CD14-positive monocyte (primary cell): ENCODE measurements around the gene GPR173. TPM values are rescaled to one million over a fixed set of nuclear protein-coding genes. Genes with fewer than 3 reads are reported as not detected.

Experiments
- DNase-seq, 3 donors: peaks; one replicate each; pipeline ENCODE4 v3.0.0-alpha.2; 2011 to 2022
- H2AFZ ChIP-seq: 2 replicates; pipeline ENCODE4 v1.6.0; 2012; ENCODE audit warnings: mild to moderate bottlenecking, low read depth, low read length, inconsistent platforms; ENCODE audit not compliant: insufficient read depth, poor library complexity, severe bottlenecking
- H3K27ac ChIP-seq, 2 donors: 1 replicate in 1 of 2; 2 replicates in 1 of 2; pipeline ENCODE4 v1.5.1; 2012 to 2013; ENCODE audit warnings: low read length in 2 of 2, control low read depth in 1 of 2, inconsistent platforms in 1 of 2, low read depth in 1 of 2, mild to moderate bottlenecking in 1 of 2
- H3K27me3 ChIP-seq, 2 donors: one replicate each; pipeline versions ENCODE4 v1.6.0 to v1.6.1; 2011 to 2013; ENCODE audit warnings: low read length in 2 of 2; ENCODE audit not compliant: control insufficient read depth in 2 of 2, insufficient read depth in 2 of 2
- H3K36me3 ChIP-seq, 2 donors: replicated peaks in 1 of 2; 1 replicate in 1 of 2; 2 replicates in 1 of 2; pipeline versions ENCODE4 v1.5.1 to v1.6.1; 2012 to 2013; ENCODE audit warnings: low read length in 2 of 2, control low read depth in 1 of 2, inconsistent platforms in 1 of 2, mild to moderate bottlenecking in 1 of 2; ENCODE audit not compliant: insufficient read depth in 2 of 2, control insufficient read depth in 1 of 2
- H3K4me1 ChIP-seq, 2 donors: 1 replicate in 1 of 2; 2 replicates in 1 of 2; pipeline versions ENCODE4 v1.5.1 to v1.6.1; 2012 to 2013; ENCODE audit warnings: low read length in 2 of 2, control low read depth in 1 of 2, inconsistent platforms in 1 of 2, mild to moderate bottlenecking in 1 of 2, moderate library complexity in 1 of 2; ENCODE audit not compliant: insufficient read depth in 2 of 2, control insufficient read depth in 1 of 2
- H3K4me2 ChIP-seq: replicated peaks from 2 replicates; pipeline ENCODE3; 2012; ENCODE audit warnings: low read length, moderate library complexity, mild to moderate bottlenecking; ENCODE audit not compliant: poor library complexity, severe bottlenecking; ENCODE audit errors: extremely low read depth
- H3K4me3 ChIP-seq, 3 experiments: fragments of 200-600 bp in 1 of 3; sonication (generic) in 1 of 3; replicated peaks in 1 of 3; 1 replicate in 2 of 3; 2 replicates in 1 of 3; pipeline ENCODE4 v1.5.1; 2011 to 2013; ENCODE audit warnings: low read length in 3 of 3, mild to moderate bottlenecking in 3 of 3, control low read depth in 2 of 3, low read depth in 2 of 3, inconsistent platforms in 1 of 3, moderate library complexity in 1 of 3
- H3K79me2 ChIP-seq: 2 replicates; pipeline ENCODE4 v1.6.0; 2012; ENCODE audit warnings: mild to moderate bottlenecking, control low read depth, inconsistent platforms, low read length, moderate library complexity; ENCODE audit not compliant: insufficient read depth
- H3K9ac ChIP-seq: 2 replicates; pipeline ENCODE4 v1.6.0; 2017; ENCODE audit warnings: low read length, mild to moderate bottlenecking; ENCODE audit not compliant: insufficient read depth, poor library complexity, severe bottlenecking
- H3K9me3 ChIP-seq, 2 donors: replicated peaks in 1 of 2; 1 replicate in 1 of 2; 2 replicates in 1 of 2; pipeline versions ENCODE4 v1.5.1 to v1.6.1; 2012 to 2013; ENCODE audit warnings: low read length in 2 of 2, control low read depth in 1 of 2; ENCODE audit not compliant: control insufficient read depth in 1 of 2, insufficient read depth in 1 of 2
- H4K20me1 ChIP-seq: 2 replicates; pipeline ENCODE4 v1.6.0; 2012; ENCODE audit warnings: mild to moderate bottlenecking, low read length, control low read depth, moderate library complexity; ENCODE audit not compliant: insufficient read depth
- H3K27ac Mint-ChIP-seq, 7 donors: one replicate each; pipeline ENCODE4 v1.8.0; 2020; ENCODE audit warnings: mild to moderate bottlenecking in 7 of 7, mixed read lengths in 7 of 7, moderate library complexity in 6 of 7, inconsistent platforms in 2 of 7
- H3K27me3 Mint-ChIP-seq, 3 donors: one replicate each; pipeline ENCODE4 v1.8.0; 2021 to 2022; ENCODE audit warnings: low read depth in 3 of 3, mild to moderate bottlenecking in 3 of 3, mixed read lengths in 3 of 3, moderate library complexity in 3 of 3, inconsistent platforms in 1 of 3
- H3K36me3 Mint-ChIP-seq, 2 donors: one replicate each; pipeline ENCODE4 v1.8.0; 2020; ENCODE audit warnings: mixed read lengths in 2 of 2, inconsistent platforms in 1 of 2, mild to moderate bottlenecking in 1 of 2
- H3K4me1 Mint-ChIP-seq: one replicate; pipeline ENCODE4 v1.8.0; 2020; ENCODE audit warnings: mild to moderate bottlenecking, mixed read lengths
- H3K4me3 Mint-ChIP-seq, 2 donors: one replicate each; pipeline ENCODE4 v1.8.0; 2020; ENCODE audit warnings: mild to moderate bottlenecking in 2 of 2, mixed read lengths in 2 of 2, moderate library complexity in 1 of 2
- H3K9me3 Mint-ChIP-seq, 7 donors: one replicate each; pipeline ENCODE4 v1.8.0; 2020 to 2022; ENCODE audit warnings: mixed read lengths in 7 of 7, mild to moderate bottlenecking in 6 of 7, moderate library complexity in 6 of 7, inconsistent platforms in 2 of 7
- CTCF ChIP-seq: fragments of 200-600 bp; IDR thresholded peaks from one replicate; pipeline ENCODE4 v1.8.0; 2022; ENCODE audit warnings: antibody characterized with exemption, mild to moderate bottlenecking
- whole genome bisulfite sequencing: methylation state at CpG from one replicate; pipeline ENCODE4 v1.1.5; 2013; ENCODE audit warnings: missing lambda C conversion rate; ENCODE audit not compliant: insufficient coverage; 5-methylcytosine and 5-hydroxymethylcytosine counted together
- intact Hi-C, 2 donors: fragments of 100-400 bp; cut with micrococcal nuclease; formaldehyde crosslinking; loops; one replicate each; pipeline versions ENCODE4 v1.15.0 to v1.15.1; 2023
- polyA plus RNA-seq, 3 donors: library from polyadenylated mRNA; depleted of rRNA in 1 of 3; unstranded in 2 of 3; stranded (reverse) in 1 of 3; fragments of 300-500 nt in 2 of 3; fragments of >200 nt in 1 of 3; fragmentation: Illumina TruSeq in 2 of 3; gene quantifications; 1 replicate in 2 of 3; 2 replicates in 1 of 3; pipeline ENCODE4 v1.2.3, GENCODE V29; 2012 to 2021

The GPR173 gene
- polyA plus RNA-seq, 3 donors: 0.43 TPM; not detected in 2

- no peaks in the 10 kb centered on the region for H3K79me2 ChIP-seq
- Mint-ChIP-seq H3K27ac (no peak overlapping the region), H3K27me3 (peaks cover 0 to 32% (median 0%) of the 10 kb centered on the region in 3 donors), H3K4me1 (no peaks in the 10 kb centered on the region), H3K4me3 (no peak overlapping the region), H3K9me3 (peaks cover 0 to 6% (median 2%) of the 10 kb centered on the region in 7 donors), H3K36me3 (peaks cover 6 to 10% of the 10 kb centered on the region in 2 donors)
- WGBS: no CpG with 5 or more reads among the region's 1 CpG
- TF ChIP-seq CTCF: no peak
- no peak for DNase-seq
- H3K4me3 ChIP-seq: no peak overlapping the region
- H2AFZ ChIP-seq: no peak overlapping the region
- intact Hi-C loops: no loop called here
- no peaks in the 10 kb centered on the region for H3K36me3 ChIP-seq
- H4K20me1 ChIP-seq: no peaks in the 10 kb centered on the region
- H3K27ac ChIP-seq: no peak overlapping the region
- peaks cover 0 to 8% of the 10 kb centered on the region in 2 donors for H3K27me3 ChIP-seq
- H3K4me2 ChIP-seq: no peak overlapping the region
- no peak overlapping the region for H3K9ac ChIP-seq
- H3K9me3 ChIP-seq: no peaks in the 10 kb centered on the region
- no peaks in the 10 kb centered on the region for H3K4me1 ChIP-seq
Measured at GRCh38 chrX:53122013-53122412, 73.4 kb downstream of the GPR173 start.

GRCh38 chrX:53125506-53125905 lies 76.9 kb downstream of the GPR173 start:
- Histone ChIP-seq H3K27ac (no peak overlapping the region), H3K4me3 (no peak overlapping the region), H3K9ac (no peak overlapping the region), H3K36me3 (no peaks in the 10 kb centered on the region), H3K79me2 (no peaks in the 10 kb centered on the region), H4K20me1 (no peaks in the 10 kb centered on the region), H3K27me3 (peaks cover 0 to 8% of the 10 kb centered on the region in 2 donors), H3K9me3 (no peaks in the 10 kb centered on the region), H3K4me2 (no peak overlapping the region), H2AFZ (no peak overlapping the region), H3K4me1 (no peaks in the 10 kb centered on the region)
- no peak overlapping the region for H3K27ac Mint-ChIP-seq
- H3K27me3 Mint-ChIP-seq: peaks cover 0 to 22% (median 0%) of the 10 kb centered on the region in 3 donors
- no peaks in the 10 kb centered on the region for H3K4me1 Mint-ChIP-seq
- H3K36me3 Mint-ChIP-seq: peaks cover 6 to 10% of the 10 kb centered on the region in 2 donors
- no peak for TF ChIP-seq CTCF
- no peak overlapping the region for H3K4me3 Mint-ChIP-seq
- intact Hi-C loops: no loop called here
- no peak for DNase-seq
- peaks cover 0 to 6% (median 2%) of the 10 kb centered on the region in 7 donors for H3K9me3 Mint-ChIP-seq
